ENCODE results near the gene ENO1.
"Not testable (repeated sequence)": the region's sequence is repeated elsewhere in the genome, so short reads cannot be mapped to it uniquely, and the experiment has no call there.

Gene ENO1

GRCh38 chr1:8848663-8849386 lies 29.7 kb downstream of the ENO1 start:
- DNase-seq (ENCODE audit: insufficient read length, low spot score) (peak; percentile 85), FAIRE-seq (peak; percentile 47)

- DNase-seq (ENCODE audit: insufficient read length, low spot score), result no peak
- FAIRE-seq, result no peak
These were observed 30.5 kb downstream of the ENO1 start for GRCh38 chr1:8847990-8848389.

- FAIRE-seq (no peak), DNase-seq (ENCODE audit: insufficient read length, low spot score) (no peak)
These were observed 32.2 kb downstream of the ENO1 start for GRCh38 chr1:8846263-8846662.

- DNase-seq (ENCODE audit: insufficient read length, low spot score), result no peak
- FAIRE-seq, result no peak
These were observed 33.1 kb downstream of the ENO1 start for GRCh38 chr1:8845104-8846097.

GRCh38 chr1:8844501-8845006 lies 33.9 kb downstream of the ENO1 start:
- FAIRE-seq, result no peak
- DNase-seq (ENCODE audit: insufficient read length, low spot score), result no peak

GRCh38 chr1:8841395-8841794 lies 37.1 kb downstream of the ENO1 start:
- DNase-seq (ENCODE audit: insufficient read length, low spot score), result no peak
- no peak for FAIRE-seq

- no peak for DNase-seq (ENCODE audit: insufficient read length, low spot score)
- FAIRE-seq, result no peak
These were observed 38.5 kb downstream of the ENO1 start for GRCh38 chr1:8839990-8840389.

GRCh38 chr1:8835941-8836643 lies 42.4 kb downstream of the ENO1 start:
- FAIRE-seq (no peak), DNase-seq (ENCODE audit: insufficient read length, low spot score) (no peak)

GRCh38 chr1:8831340-8831739 lies 47.1 kb downstream of the ENO1 start:
- no peak for FAIRE-seq
- no peak for DNase-seq (ENCODE audit: insufficient read length, low spot score)

- not testable (repeated sequence) for FAIRE-seq; DNase-seq (ENCODE audit: insufficient read length, low spot score)
These were observed 47.8 kb downstream of the ENO1 start for GRCh38 chr1:8830732-8831131.

GRCh38 chr1:8825985-8826481 lies 52.5 kb downstream of the ENO1 start:
- FAIRE-seq, result no peak
- no peak for DNase-seq (ENCODE audit: insufficient read length, low spot score)

GRCh38 chr1:8823295-8823664 lies 55.2 kb downstream of the ENO1 start:
- FAIRE-seq (no peak), DNase-seq (ENCODE audit: insufficient read length, low spot score) (no peak)

- no peak for DNase-seq (ENCODE audit: insufficient read length, low spot score)
- FAIRE-seq, result no peak
These were observed 55.9 kb downstream of the ENO1 start for GRCh38 chr1:8822373-8823294.

- no peak for FAIRE-seq
- DNase-seq (ENCODE audit: insufficient read length, low spot score), result no peak
These were observed 57.4 kb downstream of the ENO1 start for GRCh38 chr1:8821084-8821483.

GRCh38 chr1:8818789-8819188 lies 59.7 kb downstream of the ENO1 start:
- not testable (repeated sequence) for FAIRE-seq; DNase-seq (ENCODE audit: insufficient read length, low spot score)

- DNase-seq (ENCODE audit: insufficient read length, low spot score) (no peak), FAIRE-seq (peak; percentile 49)
These were observed 60.1 kb downstream of the ENO1 start for GRCh38 chr1:8818325-8818775.

GRCh38 chr1:8817412-8818324 lies 60.8 kb downstream of the ENO1 start, which contains the start of gene RERE:
Gene RERE (minus strand): TSS chr1:8817640.
- peak; percentile 56 for FAIRE-seq
- DNase-seq (ENCODE audit: insufficient read length, low spot score), result peak; percentile 98

- DNase-seq (ENCODE audit: insufficient read length, low spot score) (no peak), FAIRE-seq (peak; percentile 89)
These were observed 61.6 kb downstream of the ENO1 start for GRCh38 chr1:8816831-8817411.
